Activated CD4-positive, CD25-positive, alpha-beta regulatory T cell treated with anti-CD3 and anti-CD28 coated beads, Interleukin-2, amount 50 U/mL, for 24 hours (primary cell): Measurements from ENCODE around the gene PSMA6.

Source experiments
- ATAC-seq, 2 donors: fragments of 150-1000 bp; cut with Tn5 transposase; one replicate each; pipeline ENCODE4 v1.10.0; 2021; ENCODE audit warnings: mild to moderate bottlenecking in 1 of 2, moderate library complexity in 1 of 2

The PSMA6 gene

DNA sequence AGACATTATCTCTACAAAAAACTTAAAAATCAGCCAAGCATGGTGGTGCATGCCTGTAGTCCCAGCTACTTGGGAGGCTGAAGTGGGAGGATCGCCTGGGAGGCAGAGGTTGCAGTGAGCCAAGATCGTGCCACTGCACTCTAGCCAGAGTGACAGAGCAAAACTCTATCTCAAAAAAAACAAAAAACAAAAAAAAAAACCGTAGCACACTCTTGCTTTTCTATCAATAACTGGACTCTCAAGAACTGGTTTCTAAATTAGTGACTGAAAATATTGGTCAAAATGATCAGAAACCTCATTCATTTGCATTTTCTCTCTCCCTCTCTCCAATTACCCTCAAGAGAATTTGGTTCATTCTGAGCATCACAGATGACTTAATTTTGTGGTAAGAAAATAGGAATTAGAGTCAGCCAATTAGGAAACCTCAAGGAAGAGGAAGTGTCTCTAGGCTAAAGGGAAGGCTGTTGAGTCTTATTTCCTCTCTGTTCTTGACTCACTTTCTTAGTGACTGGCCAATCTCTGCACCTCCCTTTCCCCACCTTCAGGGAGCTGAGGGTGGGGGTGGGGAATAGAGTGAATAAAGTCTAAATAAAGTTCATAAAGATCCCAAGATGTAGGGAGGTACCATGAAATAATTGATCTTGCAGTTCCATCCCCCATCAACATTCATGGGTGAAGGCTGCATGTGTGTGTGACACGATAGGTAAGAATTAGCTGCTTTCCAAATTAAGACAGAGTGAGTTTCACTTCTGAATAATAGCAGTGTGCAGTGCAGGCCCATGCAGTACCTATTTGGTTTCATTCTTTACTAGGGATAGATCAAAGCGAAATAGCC, 6.8 kb upstream of the PSMA6 start:
- peak; percentile 67 to 73 for ATAC-seq

DNA sequence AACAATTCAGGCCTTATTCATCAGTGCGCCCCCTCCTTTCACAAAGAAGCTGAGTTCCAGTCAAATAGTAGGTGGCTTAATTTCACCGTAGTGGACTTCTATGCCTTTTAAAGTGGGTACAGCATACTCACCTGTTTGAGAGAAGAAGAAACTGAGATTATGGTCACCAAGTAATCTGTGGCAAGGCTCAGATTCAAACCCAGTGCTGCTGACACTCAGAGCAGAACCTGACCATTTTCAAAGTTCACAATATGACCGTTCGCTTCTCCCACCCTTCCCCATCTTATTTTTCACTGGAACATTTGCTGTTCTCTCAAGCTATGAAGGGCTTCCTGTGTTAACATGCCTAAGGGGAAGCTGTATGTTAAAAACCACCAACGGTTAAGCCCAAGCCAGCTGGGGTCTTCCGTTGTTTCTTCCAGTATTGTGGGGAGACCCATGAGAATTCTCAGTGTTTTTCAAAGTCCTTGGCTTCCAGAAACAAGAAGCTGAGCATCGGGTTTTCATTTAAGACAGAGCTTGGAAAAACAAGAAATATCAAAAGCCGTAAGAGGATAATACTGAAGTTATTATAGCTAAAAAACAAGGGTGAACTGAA, 6.1 kb upstream of the PSMA6 start:
- no peak for ATAC-seq

GRCh38 chr14:35286707-35287106, 5.5 kb upstream of the PSMA6 start:
- no peak for ATAC-seq

GRCh38 chr14:35287431-35288013, 4.7 kb upstream of the PSMA6 start:
- ATAC-seq, result peak; percentile 41 to 58

GRCh38 chr14:35289623-35290022, 2.6 kb upstream of the PSMA6 start:
- ATAC-seq, result no peak

DNA sequence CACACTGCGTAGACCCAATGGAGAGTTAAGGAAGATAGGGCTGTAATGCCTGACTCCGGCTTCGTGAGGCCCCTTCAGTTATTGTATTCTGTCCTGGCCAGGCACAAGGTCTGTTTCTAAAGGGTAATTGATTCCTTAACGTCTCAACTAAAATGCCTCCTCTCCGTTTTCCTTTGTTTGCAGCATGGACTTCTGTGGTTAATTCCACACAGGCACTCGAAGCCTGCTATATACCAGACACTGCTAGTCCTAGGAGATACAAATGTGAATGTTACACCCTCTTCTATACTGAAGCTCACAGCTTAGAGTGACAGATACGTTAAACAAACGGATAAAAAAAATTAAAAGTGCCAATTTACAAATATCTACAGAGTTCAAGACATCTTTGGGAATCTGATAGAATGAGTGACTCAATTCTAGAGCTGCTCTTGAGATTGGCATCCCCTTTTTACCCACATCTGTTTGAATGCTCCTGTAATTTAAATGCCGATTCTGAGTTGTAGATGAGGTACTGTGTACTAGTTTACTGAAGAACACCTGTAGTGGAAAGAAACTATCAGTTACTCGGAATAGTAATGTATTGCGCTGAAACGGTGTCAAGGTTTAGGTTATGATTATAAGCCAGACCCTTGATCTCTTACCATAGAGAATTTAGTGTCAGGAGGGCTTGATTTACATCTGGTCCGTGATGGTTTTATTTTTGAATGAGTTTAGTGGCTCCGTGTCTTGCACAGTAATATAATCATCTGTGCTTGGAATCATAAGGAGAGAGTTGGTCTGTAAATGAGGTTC, 784 bp downstream of the PSMA6 start:
- ATAC-seq, result peak; percentile 6 to 8

DNA sequence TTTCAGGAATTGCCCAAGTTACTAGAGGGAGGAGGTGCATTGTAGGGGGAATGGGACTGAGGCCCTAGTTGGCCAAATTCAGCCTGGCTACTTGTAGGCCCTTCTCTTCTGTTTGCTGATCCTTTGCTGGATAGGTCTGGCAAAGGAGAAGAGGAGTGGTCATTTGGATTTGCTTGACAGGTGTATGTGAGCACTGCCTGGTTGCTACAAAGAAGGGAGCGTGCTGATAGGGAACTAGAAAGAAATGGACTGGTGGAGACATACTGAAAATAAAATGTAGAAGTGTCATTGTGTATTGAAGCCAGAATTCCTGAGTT, 3.6 kb downstream of the PSMA6 start:
- no peak for ATAC-seq

DNA sequence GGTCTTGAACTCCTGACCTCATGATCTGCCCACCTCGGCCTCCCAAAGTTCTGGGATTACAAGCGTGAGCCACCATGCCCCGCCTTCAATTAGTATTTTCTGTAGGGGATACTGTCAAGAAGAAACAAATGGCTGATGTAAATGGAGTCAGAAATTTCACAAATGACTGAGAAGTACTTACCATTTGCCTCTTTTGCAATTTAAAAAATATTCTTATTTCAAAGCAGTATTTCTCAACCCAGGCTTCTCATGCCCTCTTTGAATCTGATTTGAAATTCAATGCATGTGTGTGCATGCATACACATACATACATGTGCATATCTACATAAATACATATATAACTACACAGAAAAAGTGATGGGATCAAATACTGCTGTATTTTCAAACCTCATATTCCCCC, 4.4 kb downstream of the PSMA6 start:
- no peak for ATAC-seq

DNA sequence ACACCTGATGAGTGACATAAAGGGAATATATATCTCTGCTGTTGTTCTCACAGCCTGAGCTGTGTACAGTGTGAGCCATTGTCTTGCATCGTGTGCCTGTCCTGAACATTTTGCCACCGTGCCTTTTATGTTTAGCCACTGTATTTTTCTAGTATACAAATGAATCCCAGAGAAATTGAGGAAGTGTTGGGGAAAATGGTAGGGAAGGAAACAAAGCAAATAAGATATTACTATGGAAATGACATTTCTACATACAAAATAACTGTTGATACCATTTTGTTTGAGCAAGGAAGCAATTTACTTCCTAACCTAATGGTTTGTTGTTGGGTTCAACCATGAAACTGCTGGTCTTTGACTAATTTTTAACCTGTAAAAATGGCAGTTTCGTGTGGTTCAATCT, 5.5 kb downstream of the PSMA6 start:
- ATAC-seq, result no peak

DNA sequence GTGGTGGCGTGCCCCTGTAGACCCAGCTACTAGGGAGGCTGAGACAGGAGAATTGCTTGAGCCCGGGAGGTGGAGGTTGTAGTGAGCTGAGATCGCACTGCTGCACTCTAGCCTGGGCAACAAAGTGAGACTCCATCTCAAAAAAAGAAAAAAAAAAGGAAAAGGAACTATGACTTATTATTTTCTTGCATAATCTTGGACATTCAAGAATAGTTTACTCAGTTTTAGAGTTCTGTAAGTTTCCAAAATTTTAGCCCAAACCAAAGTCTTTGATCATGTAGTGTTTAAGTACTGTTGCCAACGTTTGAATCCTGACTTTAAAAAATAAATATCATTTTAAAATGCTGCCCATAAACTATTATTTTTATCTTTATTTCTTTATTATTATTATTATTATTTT, 6.2 kb downstream of the PSMA6 start:
- ATAC-seq, result no peak

DNA sequence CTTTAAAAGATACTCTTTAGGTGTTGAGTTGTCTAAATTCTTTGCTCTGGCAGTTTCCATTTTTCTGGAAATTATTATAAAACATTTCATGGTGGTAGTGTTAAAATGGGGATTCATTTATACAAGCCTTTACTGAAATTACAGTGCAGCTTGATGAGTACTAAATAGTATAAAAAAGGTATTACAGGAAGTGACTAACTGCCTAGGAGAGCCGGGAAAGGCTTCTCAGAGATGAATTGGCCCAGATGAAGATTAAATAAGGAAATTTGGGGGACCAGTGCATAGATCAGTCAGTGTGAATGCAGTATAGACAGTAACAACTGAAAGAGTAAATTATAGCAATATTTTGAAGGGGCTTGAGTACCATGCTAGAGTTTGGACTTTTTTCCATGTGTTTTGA, 7.5 kb downstream of the PSMA6 start:
- no peak for ATAC-seq

- no peak for ATAC-seq
Measured at GRCh38 chr14:35300228-35300627, 8.0 kb downstream of the PSMA6 start.

- ATAC-seq, result peak; percentile 14 to 24
Measured at GRCh38 chr14:35301334-35301733, 9.2 kb downstream of the PSMA6 start.

DNA sequence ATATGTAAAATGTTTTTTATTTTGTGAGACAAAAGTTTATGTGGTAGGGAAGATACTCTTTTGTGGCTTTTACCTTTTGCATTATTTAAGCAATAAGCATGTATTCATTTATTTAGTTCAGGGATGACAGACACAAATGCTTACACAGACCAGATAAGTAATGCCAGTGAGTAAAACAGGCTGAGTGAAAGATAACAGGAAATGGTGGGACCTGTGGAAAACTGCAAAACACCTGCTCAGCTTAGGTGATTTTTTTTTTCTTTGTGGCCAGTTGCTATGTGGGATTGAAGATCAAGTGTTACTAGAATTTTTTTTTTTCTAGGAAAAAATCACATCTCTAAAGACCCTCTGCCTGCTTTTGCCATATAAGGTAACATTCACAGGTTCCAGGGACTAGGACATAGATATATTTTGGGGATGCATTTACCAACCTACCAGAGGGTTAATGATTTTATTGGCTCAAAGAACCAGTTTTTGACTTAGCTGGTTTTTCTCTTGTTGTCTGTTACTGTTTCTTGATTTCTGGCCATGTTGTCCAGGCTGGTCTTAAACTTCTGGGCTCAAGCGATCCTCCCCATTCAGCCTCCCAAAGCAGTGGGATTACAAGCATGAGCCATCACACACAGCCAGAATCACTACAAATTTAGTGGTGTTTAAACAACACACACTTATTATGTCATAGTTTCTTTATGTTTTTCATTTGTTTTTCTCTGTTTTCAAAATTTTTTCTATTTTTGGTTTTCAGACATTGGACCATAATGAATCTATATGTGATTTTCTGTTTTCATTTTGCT, 9.8 kb downstream of the PSMA6 start:
- peak; percentile 50 to 56 for ATAC-seq

DNA sequence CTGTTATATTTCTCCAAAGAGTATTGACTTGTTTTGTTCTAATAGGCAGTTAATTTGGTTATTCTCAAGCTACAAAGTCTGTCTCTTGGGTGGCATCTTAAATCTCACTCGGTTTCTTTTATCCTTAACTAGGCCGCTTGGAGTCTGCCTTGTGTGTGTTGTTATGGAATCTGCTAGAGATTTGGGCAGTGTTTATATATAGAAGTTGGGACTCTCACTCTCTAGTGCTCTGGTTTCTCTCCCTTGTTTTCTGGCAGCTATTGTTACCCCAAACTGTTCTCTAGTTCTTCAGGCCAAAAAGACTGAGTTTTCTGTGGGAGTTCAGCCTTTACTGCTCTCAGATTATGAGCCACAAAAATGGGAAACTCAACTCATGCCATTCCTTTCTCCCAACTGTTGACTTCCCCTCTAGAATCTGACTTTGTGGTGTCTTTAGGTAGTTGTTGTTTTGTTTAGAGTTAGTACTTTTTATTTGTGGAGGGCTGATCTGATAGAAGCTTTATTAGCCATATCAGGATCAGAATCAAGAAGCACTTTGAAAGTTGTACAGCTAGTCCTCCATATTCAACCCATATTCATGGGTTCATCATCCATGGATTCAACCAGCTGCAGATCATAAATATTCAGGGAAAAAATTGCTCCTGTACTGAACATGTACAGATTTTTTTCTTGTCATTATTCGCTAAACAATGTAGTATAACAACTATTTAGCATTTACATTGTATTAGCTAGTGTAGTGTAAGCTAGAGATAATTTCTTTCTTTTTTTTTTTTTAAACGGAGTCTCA, 11.2 kb downstream of the PSMA6 start:
- no peak for ATAC-seq

- peak; percentile 47 to 73 for ATAC-seq
Measured at GRCh38 chr14:35304812-35305462, 12.8 kb downstream of the PSMA6 start.

- ATAC-seq, result no peak
Measured at GRCh38 chr14:35305633-35306032, 13.5 kb downstream of the PSMA6 start.

- no peak for ATAC-seq
Measured at GRCh38 chr14:35306114-35306513, 13.9 kb downstream of the PSMA6 start.

DNA sequence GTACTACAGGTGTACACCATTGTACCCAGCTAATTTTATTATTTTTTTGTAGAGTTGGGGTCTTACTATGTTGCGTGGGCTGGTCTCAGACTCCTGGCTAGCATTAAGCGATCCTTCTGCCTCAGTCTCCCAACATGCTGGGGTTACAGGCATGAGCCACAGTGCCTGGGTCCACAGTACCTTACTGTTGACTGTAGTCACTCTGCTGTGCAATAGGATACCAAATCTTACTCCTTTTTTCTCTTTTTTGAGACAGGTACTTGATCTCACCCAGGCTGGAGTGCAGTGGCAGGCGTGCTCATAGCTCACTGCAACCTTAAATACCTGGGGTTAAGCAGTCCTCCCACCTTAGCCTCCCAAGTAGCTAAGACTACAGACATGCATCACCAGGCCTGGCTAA, 25.6 kb downstream of the PSMA6 start:
- ATAC-seq, result no peak

- ATAC-seq, result no peak
Measured at GRCh38 chr14:35319509-35319908, 27.3 kb downstream of the PSMA6 start.

- no peak for ATAC-seq
Measured at GRCh38 chr14:35320472-35320871, 28.3 kb downstream of the PSMA6 start.
